Stomach (tissue), 4 donors: Measurements from ENCODE around the gene AKAP13.

Experiments used
- CTCF ChIP-seq, 7 experiments: fragments of 450-650 bp in 4 of 7; fragments of 200-600 bp in 3 of 7; sonication (generic) in 3 of 7; IDR thresholded peaks; one replicate each; pipeline ENCODE4 v1.5.1; 2016 to 2019; ENCODE audit warnings: antibody characterized with exemption in 7 of 7, control low read depth in 2 of 7, mild to moderate bottlenecking in 1 of 7
- EP300 ChIP-seq: sonication (generic); formaldehyde crosslinking; IDR thresholded peaks from one replicate; pipeline ENCODE4 v1.6.1; 2017; ENCODE audit warnings: antibody characterized with exemption
- POLR2A ChIP-seq, 4 donors: fragments of 450-650 bp; IDR thresholded peaks; one replicate each; pipeline ENCODE4 v1.6.1; 2016; ENCODE audit warnings: antibody characterized with exemption in 4 of 4, control low read depth in 2 of 4, mild to moderate bottlenecking in 1 of 4, moderate library complexity in 1 of 4
- POLR2AphosphoS5 ChIP-seq, 3 donors: sonication (generic); formaldehyde crosslinking; IDR thresholded peaks; one replicate each; pipeline ENCODE4 v1.6.1; 2016; ENCODE audit warnings: antibody characterized with exemption in 3 of 3

DNA sequence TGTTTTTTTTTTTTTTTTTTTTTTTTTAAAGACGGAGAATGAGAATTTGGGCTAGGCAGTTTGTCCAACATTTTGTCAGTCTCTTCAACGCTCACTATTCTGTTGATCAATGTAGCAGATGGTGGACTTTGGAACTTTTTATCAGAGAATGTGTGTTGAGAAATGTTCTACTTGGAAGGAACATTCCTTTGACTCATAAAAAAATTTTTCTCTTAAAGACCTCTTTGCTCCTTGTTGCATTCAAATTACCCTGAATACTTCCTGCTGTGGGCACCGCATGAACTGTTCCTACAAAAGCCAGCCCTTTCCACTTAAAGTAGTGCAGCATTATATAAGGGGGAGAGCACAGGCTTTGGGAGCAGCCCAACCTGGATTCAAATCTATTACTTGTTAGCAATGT is 182.9 kb downstream of the AKAP13 start:
- TF ChIP-seq POLR2A (IDR thresholded peaks at IDR 0.05) (no peak), POLR2AphosphoS5 (IDR thresholded peaks at IDR 0.05) (peak in 2 of 3 donors; percentile 5 to 31), CTCF (IDR thresholded peaks at IDR 0.05) (no peak), EP300 (no peak)
